Measurements from ENCODE around the gene FAM216A.

Gene FAM216A

GRCh38 chr12:110537605-110538409 lies 69.2 kb downstream of the FAM216A start:
- in situ Hi-C loops (cut with HindIII; ENCODE audit: low sequenced_read_pairs), result no loop called here

DNA sequence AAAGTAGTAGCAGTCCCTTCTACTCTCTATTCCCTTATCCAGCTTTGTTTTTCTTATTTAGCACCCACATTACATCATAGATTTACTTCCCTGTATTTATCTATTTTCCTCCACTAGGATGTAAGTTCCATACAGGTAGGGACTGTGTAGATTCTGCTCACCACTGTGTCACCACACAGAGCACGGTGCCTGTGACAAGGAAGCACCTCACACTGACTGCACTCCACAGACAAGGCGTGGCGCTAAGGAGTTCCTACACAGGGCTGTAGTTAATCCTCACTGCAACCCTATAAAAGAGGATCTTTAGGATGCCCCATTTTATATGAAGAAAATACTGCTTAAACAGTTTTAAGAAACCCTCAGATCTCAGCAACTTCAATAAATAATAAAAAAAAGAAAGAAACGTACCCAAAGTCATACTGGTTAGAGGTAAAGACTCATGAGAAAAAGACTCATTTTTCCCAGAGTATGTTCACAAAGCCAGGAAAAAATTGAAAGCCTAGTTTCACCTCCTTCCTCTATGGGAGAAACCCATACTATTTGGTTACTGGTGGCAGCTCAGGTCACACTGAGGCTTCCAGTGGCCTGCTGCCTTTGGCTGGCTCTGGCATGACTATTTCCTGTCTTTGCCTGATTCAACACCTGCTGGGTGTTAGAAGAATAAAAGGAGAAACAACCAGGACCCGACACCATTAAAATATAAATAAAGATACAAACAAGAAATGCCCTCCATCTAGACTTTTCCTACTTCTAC lies 70.4 kb downstream of the FAM216A start:
- in situ Hi-C loops (cut with HindIII; ENCODE audit: low sequenced_read_pairs), result no loop called here

Measured in DLD1 (cell line).